NCI-H2196 (cell line): ENCODE results near the gene E2F4.

Experiments used
- DNase-seq: peaks from one replicate; lab custom pipeline; 2025; ENCODE audit not compliant: unreplicated experiment; lab: John Stamatoyannopoulos, UW

Gene E2F4

DNA sequence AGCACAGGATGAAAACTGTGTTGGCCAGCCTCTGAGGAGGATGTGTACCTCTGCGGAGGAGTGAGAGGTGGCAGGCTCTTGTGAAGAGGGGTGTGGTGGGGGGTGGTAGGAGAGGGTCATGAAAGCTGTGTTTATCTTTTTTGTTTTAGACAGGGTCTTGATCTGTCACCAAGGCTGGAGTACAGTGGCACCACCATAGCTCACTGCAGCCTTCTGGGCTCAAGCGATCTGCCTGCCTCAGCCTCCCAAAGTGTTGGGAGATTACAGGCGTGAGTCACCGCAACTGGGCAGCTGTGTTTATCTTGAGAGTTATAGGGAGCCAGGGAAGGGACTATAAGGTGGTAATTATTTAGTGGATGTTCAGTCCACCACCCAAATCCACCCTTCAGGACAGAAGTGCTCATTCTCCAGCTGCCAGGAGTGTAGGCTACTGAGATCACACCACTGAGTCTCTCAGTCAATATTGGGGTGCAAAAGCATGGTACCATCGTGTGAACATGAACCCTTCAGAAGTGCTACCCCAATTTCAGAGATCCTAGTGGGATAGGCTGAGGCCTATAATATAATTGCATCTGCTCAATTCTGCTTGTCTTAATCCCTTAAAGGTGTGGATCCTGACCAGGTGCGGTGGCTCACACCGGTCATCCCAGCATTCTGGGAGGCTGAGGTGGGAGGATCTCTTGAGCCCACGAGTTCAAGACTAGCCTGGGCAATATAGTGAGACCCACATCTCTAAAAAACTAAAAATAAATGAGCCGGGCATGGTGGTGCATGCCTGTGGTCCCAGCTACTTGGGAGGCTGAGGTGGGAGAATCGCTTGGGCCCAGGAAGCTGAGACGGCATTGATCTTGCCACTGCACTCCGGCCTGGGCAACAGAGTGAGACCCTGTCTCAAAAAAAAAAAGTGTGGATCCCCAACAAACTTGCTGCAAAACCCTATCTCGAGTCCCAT, 1.2 kb upstream of the E2F4 start:
- DNase-seq: no peak

DNA sequence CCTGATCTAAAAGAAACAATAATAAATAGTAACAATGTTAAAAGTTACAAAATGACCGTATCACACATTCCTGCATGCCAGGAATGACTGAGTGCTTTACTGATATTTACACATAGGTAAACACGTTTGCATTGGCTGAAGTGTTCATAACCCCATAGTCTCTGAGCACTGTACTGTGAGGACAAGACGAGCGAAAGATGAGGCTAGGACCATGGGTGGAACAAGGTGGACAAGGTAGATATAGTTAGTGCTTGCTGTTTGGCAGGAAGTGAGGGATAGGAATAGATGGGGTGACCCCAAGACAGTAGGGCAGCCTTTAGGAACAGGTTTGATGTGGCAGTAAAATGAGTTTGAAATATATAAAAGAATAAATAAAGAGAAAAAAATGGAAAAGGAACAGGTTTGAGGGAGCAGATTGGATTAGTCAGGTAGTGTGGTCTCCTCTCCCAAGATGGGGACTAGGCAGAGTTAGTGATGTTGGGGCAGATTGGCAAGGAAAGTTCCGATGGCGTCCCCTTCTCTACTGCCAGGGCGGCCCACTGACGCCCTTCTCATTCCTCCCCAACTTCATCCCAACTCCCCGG, 452 bp upstream of the E2F4 start:
- DNase-seq: no peak

DNA sequence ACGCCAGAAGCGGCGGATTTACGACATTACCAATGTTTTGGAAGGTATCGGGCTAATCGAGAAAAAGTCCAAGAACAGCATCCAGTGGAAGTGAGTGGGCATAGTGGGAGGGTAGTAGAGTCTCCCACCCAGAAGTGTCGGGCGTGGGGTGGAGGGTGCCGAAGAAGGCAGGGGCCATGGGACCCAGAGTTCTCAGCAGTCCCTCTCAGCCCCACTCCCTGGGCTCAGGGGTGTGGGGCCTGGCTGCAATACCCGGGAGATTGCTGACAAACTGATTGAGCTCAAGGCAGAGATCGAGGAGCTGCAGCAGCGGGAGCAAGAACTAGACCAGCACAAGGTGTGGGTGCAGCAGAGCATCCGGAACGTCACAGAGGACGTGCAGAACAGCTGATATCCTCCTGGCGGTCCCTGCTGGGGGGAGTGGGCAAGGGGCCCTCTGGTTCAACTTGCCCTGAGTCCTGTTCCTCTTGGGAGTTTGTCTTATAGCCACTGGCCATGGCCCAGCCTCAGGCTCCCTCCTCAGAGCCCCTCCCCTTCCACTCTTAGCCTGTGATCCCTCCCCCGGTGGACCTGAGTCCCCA, 916 bp downstream of the E2F4 start:
- DNase-seq: no peak

DNA sequence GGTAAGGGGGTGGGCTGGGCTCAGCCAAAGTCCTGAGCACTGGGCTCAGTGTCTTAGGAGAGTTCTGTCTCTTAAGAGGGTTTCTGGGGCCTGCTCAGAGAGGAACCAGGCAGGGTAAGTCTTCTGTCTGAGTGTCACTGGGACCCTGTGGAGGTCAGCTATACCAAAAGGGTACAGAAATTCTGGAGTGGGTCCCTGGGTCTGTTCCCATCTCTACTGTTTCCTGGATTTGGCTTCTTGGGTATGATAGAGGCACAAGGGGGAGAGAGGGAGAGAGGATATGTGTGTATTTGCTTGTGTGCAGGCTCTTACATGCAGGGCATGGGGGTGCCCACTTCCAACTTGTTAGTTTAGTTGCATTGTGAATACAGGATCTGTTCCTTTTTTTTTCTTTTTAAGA, 1.6 kb downstream of the E2F4 start:
- no peak for DNase-seq

DNA sequence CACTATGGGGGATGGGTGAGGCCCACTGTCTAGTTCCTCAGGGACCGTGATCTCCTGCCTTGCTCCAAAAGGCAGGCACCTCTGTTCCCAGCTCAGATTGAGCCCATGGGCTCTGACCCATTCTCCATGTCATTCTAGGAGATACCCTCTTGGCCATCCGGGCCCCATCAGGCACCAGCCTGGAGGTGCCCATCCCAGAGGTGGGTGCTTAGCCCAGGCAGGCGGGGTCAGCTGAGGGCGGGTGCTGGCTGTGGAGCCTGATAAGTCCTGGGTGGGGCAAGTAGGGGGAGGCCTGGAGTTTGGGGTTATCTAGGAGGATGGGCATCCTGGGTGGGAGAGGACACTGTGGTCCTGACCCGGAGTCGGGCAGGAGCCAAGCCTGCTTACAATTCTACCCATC, 2.3 kb downstream of the E2F4 start:
- no peak for DNase-seq

DNA sequence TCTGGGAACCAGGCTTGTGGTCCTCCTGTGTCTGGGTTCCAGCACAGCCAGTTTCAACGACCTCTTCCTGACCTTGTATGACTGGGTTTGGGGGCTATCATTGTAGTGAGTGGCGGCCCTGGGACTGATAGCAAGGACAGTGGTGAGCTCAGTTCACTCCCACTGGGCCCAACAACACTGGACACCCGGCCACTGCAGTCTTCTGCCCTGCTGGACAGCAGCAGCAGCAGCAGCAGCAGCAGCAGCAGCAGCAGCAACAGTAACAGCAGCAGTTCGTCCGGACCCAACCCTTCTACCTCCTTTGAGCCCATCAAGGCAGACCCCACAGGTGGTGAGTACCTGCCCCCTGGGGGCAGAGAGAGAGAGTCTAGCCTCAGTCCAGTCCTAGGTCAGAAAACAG, 3.7 kb downstream of the E2F4 start:
- no peak for DNase-seq

DNA sequence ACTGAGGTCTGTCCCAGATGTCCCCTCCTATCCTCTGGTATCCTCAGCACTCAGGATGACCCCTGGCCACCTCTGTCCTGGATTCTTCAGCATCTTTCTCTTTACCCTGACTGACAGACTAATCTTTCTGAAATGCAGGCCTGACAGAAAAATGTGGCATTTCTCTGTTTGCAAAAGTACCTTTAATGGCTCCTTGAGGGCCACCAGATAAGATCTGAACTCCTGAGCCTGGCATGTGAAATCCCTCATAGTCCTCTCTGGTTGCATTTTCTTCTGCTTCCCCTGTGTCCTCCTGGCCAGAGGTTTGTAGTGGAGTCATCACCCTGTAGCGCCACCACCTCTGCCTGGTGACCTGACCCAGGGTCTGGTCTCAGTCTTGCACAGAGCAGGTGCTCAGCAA, 4.9 kb downstream of the E2F4 start:
- DNase-seq: no peak

DNA sequence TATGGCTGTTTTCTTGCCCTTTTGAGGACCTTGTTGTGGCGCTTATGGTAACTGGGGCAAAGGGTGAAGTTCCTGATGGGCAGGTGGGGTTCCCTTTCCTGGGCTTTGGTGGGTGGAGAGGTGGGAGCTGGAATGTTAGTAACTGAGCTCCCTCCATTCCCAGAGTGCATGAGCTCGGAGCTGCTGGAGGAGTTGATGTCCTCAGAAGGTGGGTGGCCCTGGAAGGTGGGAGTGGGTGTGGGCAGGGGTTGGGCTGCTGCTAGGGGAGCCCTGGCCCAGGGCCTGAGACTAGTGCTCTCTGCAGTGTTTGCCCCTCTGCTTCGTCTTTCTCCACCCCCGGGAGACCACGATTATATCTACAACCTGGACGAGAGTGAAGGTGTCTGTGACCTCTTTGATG, 5.7 kb downstream of the E2F4 start:
- DNase-seq: no peak

DNA sequence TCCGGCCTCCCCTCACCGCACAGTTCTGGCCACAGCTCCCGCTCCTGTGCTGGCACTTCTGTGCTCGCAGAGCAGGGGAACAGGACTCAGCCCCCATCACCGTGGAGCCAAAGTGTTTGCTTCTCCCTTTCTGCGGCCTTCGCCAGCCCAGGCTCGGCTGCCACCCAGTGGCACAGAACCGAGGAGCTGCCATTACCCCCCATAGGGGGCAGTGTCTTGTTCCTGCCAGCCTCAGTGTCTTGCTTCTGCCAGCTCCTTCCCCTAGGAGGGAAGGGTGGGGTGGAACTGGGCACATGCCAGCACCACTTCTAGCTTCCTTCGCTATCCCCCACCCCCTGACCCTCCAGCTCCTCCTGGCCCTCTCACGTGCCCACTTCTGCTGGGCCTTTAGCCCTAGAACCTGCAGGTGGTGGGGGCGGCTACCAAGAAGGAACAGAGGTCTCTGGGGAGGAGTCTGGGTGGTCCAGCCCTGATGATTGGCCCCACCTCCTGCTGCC, 6.3 kb downstream of the E2F4 start:
- peak; percentile 2 for DNase-seq

DNA sequence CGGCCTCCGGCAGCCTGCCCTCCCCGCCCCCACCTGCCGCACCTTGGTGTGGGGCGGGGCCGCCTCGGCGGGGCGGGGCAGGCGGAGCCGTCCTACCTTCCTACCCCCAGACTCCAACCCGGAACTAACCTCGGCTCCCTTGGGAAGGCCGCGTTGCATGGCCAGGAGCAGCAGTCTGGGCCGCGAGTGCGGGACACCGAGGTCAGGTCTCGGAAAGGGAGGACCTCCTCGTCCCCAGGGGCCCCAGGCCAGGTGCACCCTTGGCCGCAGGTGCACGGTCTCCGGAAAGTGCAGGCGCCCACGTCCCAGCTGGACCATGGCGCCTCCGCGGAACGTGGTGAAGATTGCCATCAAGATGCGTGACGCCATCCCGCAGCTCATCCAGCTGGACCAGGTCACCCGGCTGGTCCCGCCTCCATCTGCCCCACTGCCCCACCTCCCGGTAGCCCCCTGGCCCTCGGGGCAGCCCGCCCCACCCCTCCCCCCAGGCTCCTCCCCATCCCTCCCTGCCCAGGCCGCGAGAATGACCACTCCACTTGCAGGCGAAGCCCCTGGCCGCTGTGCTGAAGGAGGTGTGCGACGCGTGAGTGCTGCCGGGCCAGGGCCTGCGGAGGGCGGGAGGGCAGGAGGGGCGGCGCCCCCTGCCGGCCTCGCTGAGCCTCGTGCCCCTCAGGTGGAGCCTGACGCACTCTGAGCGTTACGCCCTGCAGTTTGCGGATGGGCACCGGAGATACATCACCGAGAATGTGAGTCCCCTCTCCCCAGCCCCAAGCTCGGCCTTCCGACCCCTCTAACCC, 7.3 kb downstream of the E2F4 start, which contains the start of gene ELMO3:
TSS of gene ELMO3 (plus strand) at position 121 of the 797 bp plus-strand sequence. CDS start at position 317, 196 bp downstream.
- DNase-seq: no peak

DNA sequence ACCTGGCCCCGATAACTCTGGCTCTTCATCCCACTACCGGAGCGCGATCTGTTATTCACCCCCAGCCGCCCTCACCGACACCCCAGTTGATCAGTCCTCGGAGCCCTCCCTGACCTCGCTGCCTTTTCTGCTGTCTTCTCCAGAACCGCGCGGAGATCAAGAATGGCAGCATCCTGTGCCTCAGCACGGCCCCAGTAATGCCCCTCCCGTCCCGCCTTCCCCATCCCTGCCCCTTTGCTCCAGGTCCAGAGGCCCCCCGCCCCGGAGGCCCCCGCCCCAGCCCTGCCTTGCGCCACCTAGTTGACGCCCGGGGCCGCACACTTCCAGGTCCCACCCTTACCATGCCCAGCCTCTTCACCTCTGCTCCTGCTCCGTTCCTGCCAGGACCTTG, 7.8 kb downstream of the E2F4 start:
- no peak for DNase-seq

DNA sequence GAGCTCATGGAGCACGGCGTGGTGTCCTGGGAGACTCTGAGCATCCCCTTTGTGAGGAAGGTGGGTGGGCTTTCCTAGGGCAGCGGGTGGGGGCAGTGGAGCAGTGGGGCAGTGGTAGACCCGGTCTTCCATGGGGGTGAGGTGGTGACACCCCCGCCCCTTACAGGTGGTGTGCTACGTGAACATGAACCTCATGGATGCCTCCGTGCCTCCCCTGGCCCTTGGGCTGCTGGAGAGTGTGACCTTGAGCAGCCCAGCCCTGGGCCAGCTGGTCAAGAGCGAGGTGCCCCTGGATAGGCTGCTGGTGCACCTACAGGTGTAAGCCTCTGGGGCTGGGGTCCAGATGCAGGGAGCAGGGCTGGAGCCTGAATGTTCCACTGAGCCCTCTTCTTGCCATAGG, 8.5 kb downstream of the E2F4 start:
- DNase-seq: no peak

DNA sequence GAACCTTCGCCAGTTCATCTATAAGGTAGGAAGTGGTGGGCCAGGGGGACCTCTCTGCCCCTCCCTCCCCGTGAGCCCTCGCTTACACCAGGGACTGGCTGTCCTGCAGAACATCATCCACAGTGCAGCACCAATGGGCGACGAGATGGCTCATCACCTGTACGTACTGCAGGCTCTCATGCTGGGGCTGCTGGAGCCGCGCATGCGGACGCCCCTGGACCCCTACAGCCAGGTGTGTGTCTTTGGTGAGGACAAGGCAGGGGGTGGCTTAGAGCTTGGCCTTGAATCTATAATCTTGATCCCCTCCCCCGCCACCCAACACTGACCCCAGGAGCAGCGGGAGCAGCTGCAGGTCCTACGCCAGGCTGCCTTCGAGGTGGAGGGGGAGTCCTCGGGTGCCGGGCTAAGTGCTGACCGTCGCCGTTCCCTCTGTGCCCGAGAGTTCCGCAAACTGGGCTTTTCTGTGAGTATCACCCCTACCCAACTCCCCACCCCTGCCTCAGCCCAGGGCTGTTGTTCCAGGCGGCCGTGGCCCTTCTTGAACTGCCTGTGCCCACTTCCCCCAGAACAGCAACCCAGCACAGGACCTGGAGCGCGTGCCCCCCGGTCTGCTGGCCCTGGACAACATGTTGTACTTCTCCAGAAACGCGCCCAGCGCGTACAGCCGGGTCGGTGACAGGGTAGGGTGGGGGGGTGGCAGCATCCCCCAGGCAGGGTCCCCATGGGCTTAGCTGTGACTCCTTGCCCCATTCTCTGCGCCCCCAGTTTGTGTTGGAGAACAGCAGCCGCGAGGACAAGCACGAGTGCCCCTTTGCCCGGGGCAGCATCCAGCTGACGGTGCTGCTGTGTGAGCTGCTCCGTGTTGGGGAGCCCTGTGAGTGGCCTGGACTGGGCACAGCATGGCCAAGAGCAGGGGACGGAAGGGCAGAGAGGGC, 9.7 kb downstream of the E2F4 start:
- DNase-seq: no peak

DNA sequence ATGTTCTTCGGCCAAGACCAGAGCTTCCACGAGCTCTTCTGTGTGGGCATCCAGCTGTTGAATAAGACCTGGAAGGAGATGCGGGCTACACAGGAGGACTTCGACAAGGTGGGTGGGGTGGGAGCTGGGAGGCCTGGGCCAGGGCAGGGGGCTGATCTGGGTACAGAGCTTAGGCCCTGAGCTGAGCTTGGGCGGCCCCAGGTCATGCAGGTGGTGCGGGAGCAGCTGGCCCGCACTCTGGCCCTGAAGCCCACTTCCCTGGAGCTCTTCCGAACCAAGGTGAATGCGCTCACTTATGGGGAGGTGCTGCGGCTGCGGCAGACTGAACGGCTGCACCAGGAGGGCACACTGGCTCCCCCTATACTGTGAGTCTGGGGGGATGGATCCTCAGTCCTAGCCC, 10.5 kb downstream of the E2F4 start:
- DNase-seq: no peak

DNA sequence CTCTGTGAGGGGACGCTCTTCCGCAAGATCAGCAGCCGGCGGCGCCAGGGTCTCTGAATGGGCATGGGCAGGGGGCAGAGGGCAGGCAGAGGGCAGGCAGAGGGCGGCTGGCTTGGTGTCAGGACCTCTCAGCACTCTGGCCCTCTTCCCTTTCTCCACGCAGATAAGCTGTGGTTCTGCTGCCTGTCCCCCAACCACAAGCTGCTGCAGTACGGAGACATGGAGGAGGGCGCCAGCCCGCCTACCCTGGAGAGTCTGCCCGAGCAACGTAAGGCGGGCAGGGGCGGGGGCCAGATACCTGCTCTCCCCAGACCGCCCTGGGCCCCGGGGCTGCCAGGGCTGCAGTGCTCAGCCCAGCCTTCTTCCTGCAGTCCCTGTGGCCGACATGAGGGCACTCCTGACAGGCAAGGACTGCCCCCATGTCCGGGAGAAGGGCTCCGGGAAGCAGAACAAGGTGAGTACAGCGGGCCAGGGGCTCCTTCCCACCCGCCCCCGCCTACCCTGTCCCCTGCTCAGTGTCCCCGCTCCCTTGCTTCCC, 11.1 kb downstream of the E2F4 start:
- DNase-seq: no peak

DNA sequence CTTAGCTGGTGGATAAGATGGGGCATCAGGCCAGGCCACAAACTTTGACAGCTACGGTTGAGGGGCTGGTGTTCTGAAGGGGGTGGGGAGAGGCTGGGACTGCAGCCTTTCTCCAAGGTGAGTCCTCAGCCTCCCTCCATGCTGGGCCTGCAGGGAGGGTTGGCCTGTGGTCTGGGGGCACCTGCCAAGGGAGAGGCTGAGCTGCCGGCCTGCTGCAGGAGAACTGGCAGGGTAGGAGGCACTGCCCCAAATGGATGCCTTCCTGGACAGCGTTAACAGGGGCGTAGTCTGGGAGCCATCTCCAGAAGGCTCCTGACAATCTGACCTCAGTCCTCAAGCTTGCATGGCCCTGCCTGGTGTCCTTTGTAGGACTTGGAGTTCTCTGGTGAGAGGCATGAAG, 12.1 kb downstream of the E2F4 start:
- DNase-seq: no peak

DNA sequence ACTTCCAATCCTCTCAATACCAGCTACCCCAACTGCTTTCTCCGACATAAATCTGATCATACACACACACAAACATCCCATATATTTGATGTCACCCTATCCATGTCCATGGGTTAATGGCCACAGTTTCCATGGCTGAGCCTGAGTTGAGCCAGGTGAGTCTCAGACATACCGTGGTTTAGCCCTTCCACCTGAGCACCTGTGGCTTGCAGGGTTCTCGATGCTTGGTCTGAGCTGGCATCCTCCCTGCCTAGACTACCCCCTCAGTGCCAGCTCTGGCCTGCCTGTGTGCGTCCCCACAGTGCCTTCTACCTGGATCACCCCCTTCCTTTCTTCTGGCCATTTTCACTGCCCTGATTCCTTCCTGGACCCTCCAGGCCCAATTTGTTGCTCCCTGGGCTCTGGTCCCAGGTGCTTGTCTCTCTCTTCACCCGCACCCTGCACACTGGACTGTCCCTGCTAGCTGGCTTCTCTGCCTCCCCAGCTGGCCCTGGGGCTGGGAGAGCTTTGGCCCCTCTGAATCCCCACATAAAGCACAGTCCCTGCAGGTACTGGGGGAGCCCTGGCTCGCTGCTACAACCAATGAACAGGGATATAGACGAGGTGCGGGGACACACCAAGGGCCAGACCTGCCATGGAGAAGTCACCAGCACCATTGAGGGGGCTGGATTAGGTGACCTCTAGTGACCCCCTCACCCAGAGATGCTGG, 14.3 kb downstream of the E2F4 start:
- no peak for DNase-seq

DNA sequence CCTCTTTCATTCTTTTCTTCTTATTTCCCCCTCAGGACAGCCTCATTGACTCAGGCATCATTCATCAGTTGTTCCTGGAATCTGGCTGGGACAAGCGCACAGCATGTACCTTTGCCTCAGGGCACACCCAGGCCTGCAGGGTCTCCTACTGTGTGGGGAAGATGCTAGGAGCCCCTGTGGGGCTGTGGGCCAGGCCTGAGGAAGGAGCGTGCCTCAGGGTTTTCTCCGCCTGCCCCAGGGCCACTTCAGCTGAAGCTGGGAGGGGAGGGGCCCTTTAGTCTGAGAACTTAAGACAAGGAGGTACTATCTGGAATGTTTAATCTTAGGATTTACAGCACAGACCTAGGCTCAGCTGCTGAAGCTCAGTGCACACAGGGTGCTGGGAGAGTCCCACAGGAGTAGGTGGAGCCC, 14.9 kb downstream of the E2F4 start:
- no peak for DNase-seq
